D721Med (cell line): ENCODE measurements around the gene MINPP1.

Experiments
- DNase-seq: peaks from one replicate; pipeline ENCODE4 v3.0.0; 2011; ENCODE audit warnings: low spot score; ENCODE audit not compliant: insufficient read length
- FAIRE-seq: peaks from 2 replicates; lab custom pipeline; 2011; peaks lifted over from hg19 to GRCh38; lab: Jason Lieb, UNC
- CTCF ChIP-seq: IDR thresholded peaks from 2 replicates; pipeline ENCODE4 v1.5.1; 2012; ENCODE audit warnings: mild to moderate bottlenecking, control low read depth; ENCODE audit not compliant: insufficient read depth; ENCODE audit errors: missing control alignments

The MINPP1 gene

GRCh38 chr10:87503886-87504285, 807 bp upstream of the MINPP1 start:
- no peak for TF ChIP-seq CTCF
- FAIRE-seq: no peak
- no peak for DNase-seq

- DNase-seq (no peak), FAIRE-seq (no peak)
- TF ChIP-seq CTCF: no peak
Measured at GRCh38 chr10:87504307-87504639, 420 bp upstream of the MINPP1 start.

GRCh38 chr10:87505366-87506111, 846 bp downstream of the MINPP1 start:
- peak; percentile 46 for TF ChIP-seq CTCF
- FAIRE-seq: no peak
- no peak for DNase-seq

GRCh38 chr10:87506956-87507355, 2.3 kb downstream of the MINPP1 start:
- FAIRE-seq (no peak), DNase-seq (no peak)
- TF ChIP-seq CTCF: no peak

GRCh38 chr10:87507879-87508483, 3.3 kb downstream of the MINPP1 start:
- TF ChIP-seq CTCF: no peak
- peak; percentile 21 for FAIRE-seq
- no peak for DNase-seq

- TF ChIP-seq CTCF: no peak
- no peak for DNase-seq
- FAIRE-seq: peak; percentile 38
Measured at GRCh38 chr10:87508837-87509236, 4.1 kb downstream of the MINPP1 start.

- DNase-seq: no peak
- FAIRE-seq: no peak
- TF ChIP-seq CTCF: no peak
Measured at GRCh38 chr10:87510025-87510424, 5.3 kb downstream of the MINPP1 start.
